ENCODE data around the gene WDR59.

- TF ChIP-seq, protein P1, sequence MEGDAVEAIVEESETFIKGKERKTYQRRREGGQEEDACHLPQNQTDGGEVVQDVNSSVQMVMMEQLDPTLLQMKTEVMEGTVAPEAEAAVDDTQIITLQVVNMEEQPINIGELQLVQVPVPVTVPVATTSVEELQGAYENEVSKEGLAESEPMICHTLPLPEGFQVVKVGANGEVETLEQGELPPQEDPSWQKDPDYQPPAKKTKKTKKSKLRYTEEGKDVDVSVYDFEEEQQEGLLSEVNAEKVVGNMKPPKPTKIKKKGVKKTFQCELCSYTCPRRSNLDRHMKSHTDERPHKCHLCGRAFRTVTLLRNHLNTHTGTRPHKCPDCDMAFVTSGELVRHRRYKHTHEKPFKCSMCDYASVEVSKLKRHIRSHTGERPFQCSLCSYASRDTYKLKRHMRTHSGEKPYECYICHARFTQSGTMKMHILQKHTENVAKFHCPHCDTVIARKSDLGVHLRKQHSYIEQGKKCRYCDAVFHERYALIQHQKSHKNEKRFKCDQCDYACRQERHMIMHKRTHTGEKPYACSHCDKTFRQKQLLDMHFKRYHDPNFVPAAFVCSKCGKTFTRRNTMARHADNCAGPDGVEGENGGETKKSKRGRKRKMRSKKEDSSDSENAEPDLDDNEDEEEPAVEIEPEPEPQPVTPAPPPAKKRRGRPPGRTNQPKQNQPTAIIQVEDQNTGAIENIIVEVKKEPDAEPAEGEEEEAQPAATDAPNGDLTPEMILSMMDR (IDR thresholded peaks at IDR 0.05) = no peak
- TF ChIP-seq ZFX (IDR thresholded peaks at IDR 0.05; ENCODE audit: borderline replicate concordance) = no peak
Measured at GRCh38 chr16:74942977-74943918, 41.7 kb downstream of the WDR59 start.

Data from 22Rv1 (cell line).